H1 (cell line): ENCODE data around the gene EN2. TPM values are rescaled to one million over a fixed set of nuclear protein-coding genes. Genes with fewer than 3 reads are reported as not detected.

Experiments used
- CTCF ChIA-PET: fragments of 300-600 bp; sonication (Branson Sonifier 250); formaldehyde crosslinking; loops from one replicate; lab custom pipeline; 2021; ENCODE audit not compliant: partially characterized antibody; lab: Charles Lee
- POLR2A ChIA-PET: fragments of 300-600 bp; sonication (Branson Sonifier 250); formaldehyde crosslinking; loops from one replicate; lab custom pipeline; 2021; ENCODE audit warnings: inconsistent platforms; ENCODE audit not compliant: partially characterized antibody; lab: Charles Lee
- DNase-seq, 2 experiments: peaks; one replicate each; pipeline versions ENCODE4 v3.0.0 to v3.0.0-alpha.2; 2010 to 2022; ENCODE audit warnings: low spot score in 2 of 2, low read depth in 1 of 2, mixed read lengths in 1 of 2
- FAIRE-seq: peaks from 2 replicates; lab custom pipeline; 2011; peaks lifted over from hg19 to GRCh38; lab: Jason Lieb, UNC
- H2AFZ ChIP-seq: 2 replicates; pipeline ENCODE4 v1.8.1; 2012; ENCODE audit warnings: low read length, inconsistent platforms
- H2AK5ac ChIP-seq: 2 replicates; pipeline ENCODE4 v1.6.1; 2013; ENCODE audit warnings: low read depth, low read length
- H2BK120ac ChIP-seq: replicated peaks from 2 replicates; pipeline ENCODE3; 2013; ENCODE audit warnings: low read depth, low read length, inconsistent platforms
- H2BK12ac ChIP-seq: 2 replicates; pipeline ENCODE4 v1.6.1; 2013; ENCODE audit warnings: low read depth, low read length
- H2BK15ac ChIP-seq: 2 replicates; pipeline ENCODE4 v1.6.1; 2013; ENCODE audit warnings: low read length
- H2BK20ac ChIP-seq: 2 replicates; pipeline ENCODE4 v1.6.1; 2013; ENCODE audit warnings: low read length
- H2BK5ac ChIP-seq: 2 replicates; pipeline ENCODE4 v1.6.1; 2013; ENCODE audit warnings: low read depth, low read length
- H3K14ac ChIP-seq: 2 replicates; pipeline ENCODE4 v1.6.1; 2013; ENCODE audit warnings: inconsistent platforms; ENCODE audit not compliant: insufficient read length
- H3K18ac ChIP-seq: 2 replicates; pipeline ENCODE4 v1.6.1; 2013; ENCODE audit warnings: low read length; ENCODE audit errors: extremely low read depth
- H3K23ac ChIP-seq: 2 replicates; pipeline ENCODE4 v1.6.1; 2013; ENCODE audit warnings: inconsistent platforms; ENCODE audit not compliant: insufficient read length
- H3K23me2 ChIP-seq: 2 replicates; pipeline ENCODE4 v1.6.1; 2013; ENCODE audit warnings: low read depth, low read length
- H3K27ac ChIP-seq: 2 replicates; pipeline ENCODE4 v1.6.1; 2011; ENCODE audit warnings: low read depth, low read length, inconsistent platforms
- H3K27me3 ChIP-seq, 4 experiments: replicated peaks in 1 of 4; 1 replicate in 1 of 4; 2 replicates in 3 of 4; pipeline versions ENCODE4 v1.6.1 to v1.8.1; 2011 to 2013; ENCODE audit warnings: low read length in 3 of 4, mild to moderate bottlenecking in 3 of 4, inconsistent platforms in 2 of 4, mixed read lengths in 2 of 4, moderate library complexity in 1 of 4; ENCODE audit not compliant: control insufficient read depth in 3 of 4, insufficient read depth in 3 of 4; ENCODE audit errors: extremely low read depth in 1 of 4
- H3K36me3 ChIP-seq, 4 experiments: 2 replicates each; pipeline versions ENCODE4 v1.6.1 to v1.8.1; 2011 to 2013; ENCODE audit warnings: mild to moderate bottlenecking in 4 of 4, low read length in 3 of 4, moderate library complexity in 2 of 4, control low read depth in 1 of 4, inconsistent platforms in 1 of 4; ENCODE audit not compliant: insufficient read depth in 4 of 4, control insufficient read depth in 2 of 4
- H3K4ac ChIP-seq: replicated peaks from 2 replicates; pipeline ENCODE3; 2013; ENCODE audit warnings: low read length, low read depth, mixed read lengths, inconsistent platforms; ENCODE audit not compliant: insufficient read length
- H3K4me1 ChIP-seq, 4 experiments: replicated peaks in 1 of 4; 1 replicate in 1 of 4; 2 replicates in 3 of 4; pipeline versions ENCODE4 v1.6.1 to v1.8.1; 2011 to 2013; ENCODE audit warnings: low read length in 3 of 4, inconsistent platforms in 2 of 4, mixed read lengths in 1 of 4; ENCODE audit not compliant: insufficient read depth in 4 of 4, control insufficient read depth in 3 of 4
- H3K4me2 ChIP-seq, 2 experiments: 2 replicates each; pipeline versions ENCODE4 v1.6.1 to v1.8.1; 2011 to 2013; ENCODE audit warnings: low read depth in 2 of 2, low read length in 2 of 2, control low read depth in 1 of 2, inconsistent platforms in 1 of 2, mild to moderate bottlenecking in 1 of 2; ENCODE audit not compliant: insufficient read depth in 1 of 2
- H3K4me3 ChIP-seq, 4 experiments: fragments of 200-600, 300-600 bp in 1 of 4; sonication (generic), shearing (Covaris generic), sonication (Bioruptor Twin) in 1 of 4; 2 replicates each; pipeline versions ENCODE4 v1.5.1 to v1.8.1; 2011 to 2016; ENCODE audit warnings: low read length in 4 of 4, low read depth in 3 of 4, control low read depth in 2 of 4, inconsistent platforms in 2 of 4, mild to moderate bottlenecking in 2 of 4, mixed read lengths in 1 of 4, moderate library complexity in 1 of 4; ENCODE audit not compliant: insufficient read depth in 2 of 4; ENCODE audit errors: extremely low read depth in 1 of 4
- H3K56ac ChIP-seq: replicated peaks from 2 replicates; pipeline ENCODE3; 2013; ENCODE audit warnings: low read depth, mild to moderate bottlenecking, mixed read lengths, low read length, inconsistent platforms; ENCODE audit not compliant: insufficient read length
- H3K79me1 ChIP-seq: 2 replicates; pipeline ENCODE4 v1.6.1; 2013; ENCODE audit warnings: low read depth, low read length, control low read depth
- H3K79me2 ChIP-seq, 2 experiments: 2 replicates each; pipeline versions ENCODE4 v1.6.1 to v1.8.1; 2012 to 2013; ENCODE audit warnings: low read length in 2 of 2, mild to moderate bottlenecking in 2 of 2, inconsistent platforms in 1 of 2; ENCODE audit not compliant: insufficient read depth in 2 of 2, control insufficient read depth in 1 of 2
- H3K9ac ChIP-seq, 4 experiments: replicated peaks in 1 of 4; 1 replicate in 1 of 4; 2 replicates in 3 of 4; pipeline versions ENCODE4 v1.6.1 to v1.8.1; 2011 to 2013; ENCODE audit warnings: low read depth in 3 of 4, low read length in 3 of 4, control low read depth in 2 of 4, mild to moderate bottlenecking in 2 of 4, moderate library complexity in 2 of 4, inconsistent platforms in 1 of 4; ENCODE audit errors: extremely low read depth in 1 of 4
- H3K9me3 ChIP-seq, 2 experiments: 2 replicates each; pipeline versions ENCODE4 v1.6.1 to v1.8.1; 2012 to 2013; ENCODE audit warnings: mild to moderate bottlenecking in 2 of 2, moderate library complexity in 2 of 2, control low read depth in 1 of 2, inconsistent platforms in 1 of 2, low read depth in 1 of 2, low read length in 1 of 2, mixed read lengths in 1 of 2; ENCODE audit not compliant: insufficient read depth in 2 of 2
- H4K20me1 ChIP-seq, 2 experiments: replicated peaks in 1 of 2; 2 replicates each; pipeline versions ENCODE3 to v1.8.1; 2011 to 2013; ENCODE audit warnings: inconsistent platforms in 2 of 2, low read length in 2 of 2, mild to moderate bottlenecking in 1 of 2; ENCODE audit not compliant: insufficient read depth in 2 of 2, control insufficient read depth in 1 of 2
- H4K5ac ChIP-seq: 2 replicates; pipeline ENCODE4 v1.6.1; 2013; ENCODE audit warnings: low read length, low read depth, mixed read lengths, inconsistent platforms; ENCODE audit not compliant: insufficient read length
- H4K8ac ChIP-seq: 2 replicates; pipeline ENCODE4 v1.8.0; 2013; ENCODE audit warnings: mild to moderate bottlenecking, moderate library complexity, low read length, inconsistent platforms; ENCODE audit not compliant: insufficient read depth; ENCODE audit errors: extremely low read depth
- H4K91ac ChIP-seq: replicated peaks from 2 replicates; pipeline ENCODE3; 2013; ENCODE audit warnings: low read length, mixed read lengths, inconsistent platforms; ENCODE audit not compliant: insufficient read length
- CBX8 ChIP-seq: fragments of 300-800, 300-1000 bp; sonication (generic); IDR thresholded peaks from 2 replicates; pipeline ENCODE4 v1.7.1; 2016; ENCODE audit warnings: low read depth, low read length, borderline replicate concordance
- FOSL1 ChIP-seq: IDR thresholded peaks from 2 replicates; pipeline ENCODE4 v1.6.1; 2011; ENCODE audit warnings: mild to moderate bottlenecking, low read depth, low read length, moderate library complexity; ENCODE audit not compliant: insufficient read depth
- GTF2F1 ChIP-seq: IDR thresholded peaks from 2 replicates; pipeline ENCODE4 v1.6.1; 2012; ENCODE audit warnings: low read depth, low read length, improper control_type of control experiment, borderline replicate concordance
- NANOG ChIP-seq: IDR thresholded peaks from 2 replicates; pipeline ENCODE4 v1.6.1; 2011; ENCODE audit warnings: low read length, low read depth, mild to moderate bottlenecking, inconsistent platforms; ENCODE audit not compliant: insufficient read depth, poor library complexity, severe bottlenecking
- RNF2 ChIP-seq: fragments of 200-900, 300-1000 bp; sonication (generic); IDR thresholded peaks from 2 replicates; pipeline ENCODE4 v1.7.1; 2016; ENCODE audit warnings: borderline replicate concordance, low read depth, mild to moderate bottlenecking, antibody characterized with exemption, low read length; ENCODE audit not compliant: poor library complexity, severe bottlenecking; ENCODE audit errors: missing control alignments
- SIRT6 ChIP-seq: IDR thresholded peaks from one replicate; pipeline ENCODE4 v1.7.1; 2012; ENCODE audit warnings: low read length, inconsistent platforms
- SUZ12 ChIP-seq: fragments of 200-600 bp; sonication (generic); IDR thresholded peaks from 2 replicates; pipeline ENCODE4 v1.6.1; 2012; ENCODE audit warnings: mild to moderate bottlenecking, inconsistent platforms, low read length, moderate library complexity, mixed read lengths
- WGBS, 2 experiments: shearing (Covaris generic) in 1 of 2; methylation state at CpG; one replicate each; pipeline versions ENCODE4 v1.1.6 to v1.1.7; 2013 to 2015; ENCODE audit warnings: low lambda C conversion rate in 2 of 2, mixed read lengths in 2 of 2, inconsistent platforms in 1 of 2, low coverage in 1 of 2, missing lambda C conversion rate in 1 of 2; ENCODE audit not compliant: insufficient replicate concordance in 2 of 2, insufficient coverage in 1 of 2, insufficient read length in 1 of 2; ENCODE audit errors: extremely low coverage in 1 of 2, missing lambda C conversion rate in 1 of 2; 5-methylcytosine and 5-hydroxymethylcytosine counted together
- polyA plus RNA-seq, 7 experiments: library from polyadenylated mRNA; depleted of rRNA in 3 of 7; stranded (reverse) in 5 of 7; unstranded in 2 of 7; fragments of >200 nt in 5 of 7; fragments of 200-250 nt in 2 of 7; gene quantifications; 1 replicate in 5 of 7; 2 replicates in 1 of 7; 4 replicates in 1 of 7; pipeline versions ENCODE4 v1.2.1 to v1.2.3, GENCODE V29; 2011 to 2013; ENCODE audit warnings: missing spikeins in 2 of 7, mixed read lengths in 2 of 7
- total RNA-seq: library from RNA; stranded (reverse); fragmentation: NEBNext Ultra II Directional; extraction: Animal tissue kit (Norgen Biotek cat#: 25700); gene quantifications from 2 replicates; pipeline ENCODE4 v1.2.1, GENCODE V29; 2021

Gene EN2
- total and polyA plus RNA-seq, 2 of the 8 experiments (the other 6 are each of a cell fraction or from before 2014, with no cell fraction given) = not detected

DNA sequence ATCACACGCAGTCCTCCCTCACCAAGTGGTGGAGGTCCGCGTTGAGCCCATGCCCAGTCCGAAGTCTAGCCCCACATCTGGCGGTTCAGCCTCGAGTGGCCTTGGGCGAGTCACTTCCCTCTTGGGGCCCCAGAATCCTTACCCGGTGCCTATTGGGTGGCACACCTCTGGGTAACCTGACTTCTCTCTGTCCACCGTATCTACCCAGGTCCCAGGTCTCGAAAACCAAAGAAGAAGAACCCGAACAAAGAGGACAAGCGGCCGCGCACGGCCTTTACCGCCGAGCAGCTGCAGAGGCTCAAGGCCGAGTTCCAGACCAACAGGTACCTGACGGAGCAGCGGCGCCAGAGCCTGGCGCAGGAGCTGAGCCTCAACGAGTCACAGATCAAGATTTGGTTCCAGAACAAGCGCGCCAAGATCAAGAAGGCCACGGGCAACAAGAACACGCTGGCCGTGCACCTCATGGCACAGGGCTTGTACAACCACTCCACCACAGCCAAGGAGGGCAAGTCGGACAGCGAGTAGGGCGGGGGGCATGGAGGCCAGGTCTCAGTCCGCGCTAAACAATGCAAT lies 4.3 kb downstream of the EN2 start:
- H3K4me1 ChIP-seq = peaks cover 0 to 16% (median 8%) of the 10 kb centered on the region in 4 experiments; a peak in 5 of 7 replicates
- no peak overlapping the region for H3K4me2 ChIP-seq
- FAIRE-seq = no peak
- peak overlapping the region; percentile 90; the same call in 1 of the 2 replicates for H2BK20ac ChIP-seq
- no peak overlapping the region; the same call in 1 of the 2 replicates for H2BK5ac ChIP-seq
- peaks cover 95 to 98% (median 97%) of the 10 kb centered on the region in 4 experiments for H3K27me3 ChIP-seq
- peaks cover 26 to 46% of the 10 kb centered on the region in 2 experiments for H4K20me1 ChIP-seq
- H4K91ac ChIP-seq = no peak overlapping the region
- no peak overlapping the region for H4K8ac ChIP-seq
- H3K4ac ChIP-seq = no peak overlapping the region
- no peak overlapping the region for H3K27ac ChIP-seq
- ChIA-PET POLR2A (interaction anchor here (2.5 kb wide), 1 partner anchor 12 kb away, joined by 9 read pairs; no protein-coding TSS in a partner anchor), CTCF (interaction anchor here (0.7 to 1.7 kb wide), 6 partner anchors 13 to 287 kb away, joined by 3 to 6 read pairs (median 4); no protein-coding TSS in a partner anchor)
- no peak overlapping the region for H3K23ac ChIP-seq
- no peak overlapping the region for H2AFZ ChIP-seq
- 18% methylated on average over 33 of the region's 33 CpGs; no CpG with 5 or more reads in 1 of the 2 experiments for WGBS, 2 experiments
- H3K9ac ChIP-seq = no peak overlapping the region
- no peak overlapping the region for H2BK120ac ChIP-seq
- H3K14ac ChIP-seq = no peak overlapping the region
- no peaks in the 10 kb centered on the region; the same call in 1 of the 2 replicates for H3K23me2 ChIP-seq
- H3K9me3 ChIP-seq = no peaks in the 10 kb centered on the region; a peak in 1 of 4 replicates
- no peak overlapping the region for H3K18ac ChIP-seq
- no peaks in the 10 kb centered on the region for H3K79me1 ChIP-seq
- H3K56ac ChIP-seq = no peak overlapping the region
- peak in 1 of 2 experiments; percentile 49 for DNase-seq
- H3K36me3 ChIP-seq = peaks cover 0 to 16% (median 0%) of the 10 kb centered on the region in 4 experiments; a peak in 1 of 8 replicates
- 0 out of 2 replicates have a peak overlapping the region, but pooled peaks have one; percentile 60 for H2AK5ac ChIP-seq
- H2BK15ac ChIP-seq = peak overlapping the region; percentile 94; the same call in 1 of the 2 replicates
- H3K4me3 ChIP-seq = no peak overlapping the region
- no peaks in the 10 kb centered on the region for H3K79me2 ChIP-seq
- H4K5ac ChIP-seq = no peak overlapping the region
- peak overlapping the region; percentile 89; the same call in 1 of the 2 replicates for H2BK12ac ChIP-seq
- TF ChIP-seq CBX8 (peak; percentile 89; the same call in 1 of the 2 replicates), FOSL1 (no peak), RNF2 (peak; percentile 93), SUZ12 (peak; percentile 94), GTF2F1 (no peak), NANOG (no peak), SIRT6 (no peak)
